ENCODE data around the gene TYSND1. TPM values are rescaled to one million over a fixed set of nuclear protein-coding genes. Genes with fewer than 3 reads are reported as not detected.
"Not testable (repeated sequence)": the region's sequence is repeated elsewhere in the genome, so short reads cannot be mapped to it uniquely, and the experiment has no call there.

The TYSND1 gene
- total RNA-seq, 1 experiment from 2014 or later = 29.8 TPM

DNA sequence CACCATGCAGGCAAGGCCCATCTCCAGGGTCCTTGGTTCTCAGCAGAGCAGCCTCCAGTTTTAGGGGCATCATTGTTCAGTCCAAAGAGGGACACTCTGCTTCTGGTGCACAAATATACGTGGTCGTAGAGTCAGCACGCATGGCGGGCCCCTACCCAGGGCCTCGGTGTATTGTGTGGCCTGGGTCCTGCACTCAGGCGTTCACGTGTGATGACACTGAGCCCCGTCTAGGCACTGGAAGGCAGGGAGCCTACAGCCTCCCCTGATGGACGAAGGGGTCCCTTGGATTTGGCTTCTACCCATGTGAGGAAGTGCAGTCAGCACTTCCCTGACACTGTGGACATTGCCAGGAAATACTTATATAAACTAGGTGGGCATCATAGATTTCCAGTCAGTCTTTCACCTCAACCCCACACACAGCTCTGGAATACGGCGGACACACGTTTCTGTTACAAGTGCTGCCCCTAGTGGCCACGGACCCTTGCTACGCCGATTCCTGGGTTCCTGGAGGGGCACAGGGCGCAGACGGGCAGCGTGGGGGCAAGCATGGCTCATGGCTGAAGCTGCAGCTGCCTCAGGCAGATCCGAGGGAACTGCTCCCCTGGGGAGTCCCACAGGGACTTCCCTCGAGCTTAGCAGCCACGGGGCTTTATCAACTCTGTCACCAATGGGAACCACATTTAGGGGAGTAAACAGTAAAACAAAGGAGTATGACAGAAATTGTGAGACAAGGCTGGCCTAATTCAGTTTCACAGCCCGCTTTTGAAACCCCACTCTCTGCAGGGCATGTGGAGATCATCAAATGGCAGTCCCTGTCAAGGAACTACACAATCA lies 39.3 kb downstream of the TYSND1 start:
- Mint-ChIP-seq H3K4me3 (ENCODE audit: unreplicated experiment) (no peak overlapping the region), H3K27ac (ENCODE audit: unreplicated experiment) (no peak overlapping the region), H3K27me3 (ENCODE audit: insufficient read depth, unreplicated experiment) (no peaks in the 10 kb centered on the region), H3K9me3 (ENCODE audit: unreplicated experiment) (no peaks in the 10 kb centered on the region), H3K36me3 (ENCODE audit: insufficient read depth, unreplicated experiment) (peaks cover 6% of the 10 kb centered on the region), H3K4me1 (ENCODE audit: low read depth, unreplicated experiment) (no peaks in the 10 kb centered on the region)
- H3K4me1 ChIP-seq = peaks cover 11% of the 10 kb centered on the region
- no peaks in the 10 kb centered on the region for H3K36me3 ChIP-seq (ENCODE audit: control insufficient read depth, insufficient read depth, low read length)
- DNase-seq = peak in 1 of 2 experiments; percentile 63
- TF ChIP-seq, protein P1, sequence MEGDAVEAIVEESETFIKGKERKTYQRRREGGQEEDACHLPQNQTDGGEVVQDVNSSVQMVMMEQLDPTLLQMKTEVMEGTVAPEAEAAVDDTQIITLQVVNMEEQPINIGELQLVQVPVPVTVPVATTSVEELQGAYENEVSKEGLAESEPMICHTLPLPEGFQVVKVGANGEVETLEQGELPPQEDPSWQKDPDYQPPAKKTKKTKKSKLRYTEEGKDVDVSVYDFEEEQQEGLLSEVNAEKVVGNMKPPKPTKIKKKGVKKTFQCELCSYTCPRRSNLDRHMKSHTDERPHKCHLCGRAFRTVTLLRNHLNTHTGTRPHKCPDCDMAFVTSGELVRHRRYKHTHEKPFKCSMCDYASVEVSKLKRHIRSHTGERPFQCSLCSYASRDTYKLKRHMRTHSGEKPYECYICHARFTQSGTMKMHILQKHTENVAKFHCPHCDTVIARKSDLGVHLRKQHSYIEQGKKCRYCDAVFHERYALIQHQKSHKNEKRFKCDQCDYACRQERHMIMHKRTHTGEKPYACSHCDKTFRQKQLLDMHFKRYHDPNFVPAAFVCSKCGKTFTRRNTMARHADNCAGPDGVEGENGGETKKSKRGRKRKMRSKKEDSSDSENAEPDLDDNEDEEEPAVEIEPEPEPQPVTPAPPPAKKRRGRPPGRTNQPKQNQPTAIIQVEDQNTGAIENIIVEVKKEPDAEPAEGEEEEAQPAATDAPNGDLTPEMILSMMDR (IDR thresholded peaks at IDR 0.05; ENCODE audit: insufficient read depth in 1 of 2, low read depth in 1 of 2, low read length in 1 of 2, severe bottlenecking in 1 of 2, unreplicated experiment in 1 of 2) = peak; percentile 64 to 76
- ChIA-PET CTCF (interaction anchor here (0.6 to 1.9 kb wide), 7 partner anchors 9 to 268 kb away, joined by 3 to 21 read pairs (median 4); partner anchors contain the start of gene TYSND1), POLR2A (interaction anchor here (1.0 kb wide), 1 partner anchor 39 kb away, joined by 4 read pairs; the partner anchor contains the start of gene TYSND1)
- intact Hi-C loops (cut with micrococcal nuclease; ENCODE audit: unreplicated experiment) = no loop called here
- no peak overlapping the region for H3K4me3 ChIP-seq (ENCODE audit: low read depth, low read length)
- BruUV-seq (replicated peaks) = no TSS peak
- H3K27me3 ChIP-seq (replicated peaks; ENCODE audit: control insufficient read depth, insufficient read depth, low read length) = no peaks in the 10 kb centered on the region
- H3K9me3 ChIP-seq = no peaks in the 10 kb centered on the region

DNA sequence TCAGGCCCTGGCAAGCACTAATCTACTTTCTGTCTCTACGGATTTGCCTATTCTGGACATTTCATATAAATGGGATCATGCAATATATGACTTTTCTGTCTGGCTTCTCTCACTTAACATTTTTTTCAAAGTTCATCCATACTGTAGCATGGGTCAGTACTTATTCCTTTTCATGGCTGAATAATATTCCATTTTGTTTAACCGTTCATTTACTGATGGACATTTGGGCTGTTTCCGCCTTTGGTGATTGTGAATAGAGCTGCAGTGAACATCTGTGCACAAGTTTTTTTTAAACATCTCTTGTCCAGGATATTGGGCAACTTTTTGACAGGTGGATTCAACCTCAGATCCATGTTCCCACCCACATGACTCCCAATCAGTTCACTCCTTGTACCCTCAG lies 44.8 kb downstream of the TYSND1 start:
- Mint-ChIP-seq H3K27me3 (ENCODE audit: insufficient read depth, unreplicated experiment) (no peaks in the 10 kb centered on the region), H3K36me3 (ENCODE audit: insufficient read depth, unreplicated experiment) (no peaks in the 10 kb centered on the region), H3K4me3 (ENCODE audit: unreplicated experiment) (no peak overlapping the region), H3K4me1 (ENCODE audit: low read depth, unreplicated experiment) (peaks cover 6% of the 10 kb centered on the region), H3K27ac (ENCODE audit: unreplicated experiment) (no peak overlapping the region), H3K9me3 (ENCODE audit: unreplicated experiment) (no peaks in the 10 kb centered on the region)
- POLR2A ChIA-PET = interaction anchor here (0.6 kb wide), 1 partner anchor 21 kb away, joined by 9 read pairs; no protein-coding TSS in a partner anchor
- peaks cover 6% of the 10 kb centered on the region; the same call in 1 of the 2 replicates for H3K4me1 ChIP-seq
- TF ChIP-seq, protein P1 (IDR thresholded peaks at IDR 0.05; ENCODE audit: insufficient read depth in 1 of 2, low read depth in 1 of 2, low read length in 1 of 2, severe bottlenecking in 1 of 2, unreplicated experiment in 1 of 2) = no peak
- no peaks in the 10 kb centered on the region for H3K9me3 ChIP-seq
- H3K4me3 ChIP-seq (ENCODE audit: low read depth, low read length) = no peak overlapping the region
- no peak for DNase-seq
- CTCF ChIA-PET = no interaction called here
- no peaks in the 10 kb centered on the region for H3K27me3 ChIP-seq (replicated peaks; ENCODE audit: control insufficient read depth, insufficient read depth, low read length)
- BruUV-seq (replicated peaks) = no TSS peak
- H3K36me3 ChIP-seq (ENCODE audit: control insufficient read depth, insufficient read depth, low read length) = no peaks in the 10 kb centered on the region
- intact Hi-C loops (cut with micrococcal nuclease; ENCODE audit: unreplicated experiment) = loop anchor here (1.0 to 2.0 kb wide), 2 partner anchors 15 to 133 kb away; no protein-coding TSS in a partner anchor

DNA sequence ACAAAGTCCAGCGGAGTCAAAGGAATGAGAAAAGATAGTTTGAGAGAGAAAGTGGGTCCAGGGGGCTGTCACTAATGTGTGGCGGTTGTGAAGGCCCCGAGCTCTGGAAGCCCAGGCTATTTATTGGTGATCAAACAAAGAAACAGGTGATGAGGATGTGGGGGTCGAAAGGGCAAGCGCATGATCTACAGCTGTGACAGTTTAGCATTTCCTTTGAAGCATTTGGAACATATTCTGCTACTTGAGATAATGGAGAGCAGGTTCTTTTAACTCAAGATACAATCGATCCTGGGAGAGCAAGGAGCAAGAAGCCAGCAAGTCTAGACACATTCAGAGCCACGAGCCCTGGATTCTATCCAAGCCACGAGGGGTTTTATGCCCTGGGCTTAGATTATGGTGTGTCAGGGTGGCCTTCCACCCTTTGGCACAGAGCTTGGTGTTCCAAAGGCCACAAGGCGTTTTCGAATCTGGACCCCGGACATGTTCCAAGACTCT lies 45.4 kb downstream of the TYSND1 start:
- BruUV-seq (replicated peaks); H3K4me3 ChIP-seq (ENCODE audit: low read depth, low read length); H3K9me3 ChIP-seq; H3K9me3 Mint-ChIP-seq (ENCODE audit: unreplicated experiment); DNase-seq; intact Hi-C loops (cut with micrococcal nuclease; ENCODE audit: unreplicated experiment); H3K4me1 Mint-ChIP-seq (ENCODE audit: low read depth, unreplicated experiment); H3K4me3 Mint-ChIP-seq (ENCODE audit: unreplicated experiment); H3K36me3 Mint-ChIP-seq (ENCODE audit: insufficient read depth, unreplicated experiment); H3K27me3 ChIP-seq (replicated peaks; ENCODE audit: control insufficient read depth, insufficient read depth, low read length); H3K27ac Mint-ChIP-seq (ENCODE audit: unreplicated experiment); H3K27me3 Mint-ChIP-seq (ENCODE audit: insufficient read depth, unreplicated experiment); H3K36me3 ChIP-seq (ENCODE audit: control insufficient read depth, insufficient read depth, low read length); H3K4me1 ChIP-seq; POLR2A ChIA-PET: not testable (repeated sequence)
- CTCF ChIA-PET = interaction anchor here (1.1 kb wide), 1 partner anchor 13 kb away, joined by 3 read pairs; no protein-coding TSS in a partner anchor

All from Caco-2 (cell line).